Left colon (tissue), 2 donors: ENCODE measurements around the gene TLCD1. TPM values are rescaled to one million over a fixed set of nuclear protein-coding genes. Genes with fewer than 3 reads are reported as not detected.
A peak's percentile ranks its signal among the peaks of the same experiment; 100 is the strongest.
"Not testable (repeated sequence)": the region's sequence is repeated elsewhere in the genome, so short reads cannot be mapped to it uniquely, and the experiment has no call there.

Experiments used
- ATAC-seq: fragments of 200-7000 bp; cut with Tn5 transposase; one replicate; pipeline ENCODE4 v1.9.1; 2020; ENCODE audit warnings: mild to moderate bottlenecking, moderate library complexity
- DNase-seq, 2 donors: peaks; one replicate each; pipeline ENCODE4 v3.0.0-alpha.2; 2020
- intact Hi-C, 2 donors: fragments of 100-400 bp; cut with DNase I in 1 of 2; cut with micrococcal nuclease in 1 of 2; formaldehyde crosslinking; loops; one replicate each; pipeline versions ENCODE4 v1.11.2 to v1.14.0; 2022; cut with DNase I, micrococcal nuclease
- total RNA-seq, 2 donors: library from RNA; stranded (reverse); fragmentation: NEBNext Ultra II Directional; extraction: Animal tissue kit (Norgen Biotek cat#: 25700); gene quantifications; one replicate each; pipeline ENCODE4 v1.2.1, GENCODE V29; 2021
- donor health status: DM: no; HTN: no; CAD: no.
- donor health status: DM: yes; HTN: yes; CAD: no.

Gene TLCD1
- total RNA-seq, 2 donors from 2014 or later, result 7.1 to 12.8 TPM

GRCh38 chr17:28737316-28737715 lies 11.3 kb upstream of the TLCD1 start:
- DNase-seq (no peak), ATAC-seq (no peak)
- intact Hi-C loops, result no loop called here

- not testable (repeated sequence) for DNase-seq, ATAC-seq
Observed at GRCh38 chr17:28735913-28736769, 10.1 kb upstream of the TLCD1 start.

GRCh38 chr17:28735242-28735722 lies 9.2 kb upstream of the TLCD1 start:
- DNase-seq (no peak), ATAC-seq (no peak)
- intact Hi-C loops, result no loop called here

More at GRCh38 chr17:28735913-28736769, 10.1 kb upstream of the TLCD1 start:
- intact Hi-C loops, result not testable (repeated sequence)

DNA sequence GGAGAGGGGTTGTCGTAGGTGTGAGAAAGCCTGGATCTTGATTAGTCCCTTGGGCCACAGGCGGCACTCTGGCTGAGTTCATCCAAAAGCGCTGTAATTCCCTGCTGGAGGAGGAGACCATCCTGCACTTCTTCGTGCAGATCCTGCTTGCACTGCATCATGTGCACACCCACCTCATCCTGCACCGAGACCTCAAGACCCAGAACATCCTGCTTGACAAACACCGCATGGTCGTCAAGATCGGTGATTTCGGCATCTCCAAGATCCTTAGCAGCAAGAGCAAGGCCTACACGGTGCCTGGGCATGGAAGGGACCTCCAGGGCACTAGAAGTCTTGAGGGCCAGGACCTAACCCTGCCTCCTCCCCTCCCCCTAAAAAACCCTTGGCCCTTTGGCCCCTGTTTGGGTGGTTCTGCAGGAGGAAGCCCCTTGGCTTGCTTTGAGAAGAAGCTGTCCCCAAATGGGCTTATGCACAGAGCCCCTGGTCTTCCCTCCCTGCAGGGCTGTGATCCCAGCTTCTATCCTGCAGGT lies 8.7 kb upstream of the TLCD1 start:
- DNase-seq (no peak), ATAC-seq (no peak)
- intact Hi-C loops, result no loop called here

- DNase-seq (no peak), ATAC-seq (no peak)
- intact Hi-C loops, result no loop called here
Observed at GRCh38 chr17:28733346-28733745, 7.3 kb upstream of the TLCD1 start.

GRCh38 chr17:28729950-28730330 lies 3.9 kb upstream of the TLCD1 start:
- ATAC-seq (no peak), DNase-seq (no peak)
- intact Hi-C loops, result no loop called here

- intact Hi-C loops, result no loop called here
Observed at GRCh38 chr17:28728364-28729200, 2.5 kb upstream of the TLCD1 start, which contains the start of gene NEK8. TSS of gene NEK8 (plus strand) at chr17:28728788. CDS start at chr17:28728814, 26 bp downstream.

DNA sequence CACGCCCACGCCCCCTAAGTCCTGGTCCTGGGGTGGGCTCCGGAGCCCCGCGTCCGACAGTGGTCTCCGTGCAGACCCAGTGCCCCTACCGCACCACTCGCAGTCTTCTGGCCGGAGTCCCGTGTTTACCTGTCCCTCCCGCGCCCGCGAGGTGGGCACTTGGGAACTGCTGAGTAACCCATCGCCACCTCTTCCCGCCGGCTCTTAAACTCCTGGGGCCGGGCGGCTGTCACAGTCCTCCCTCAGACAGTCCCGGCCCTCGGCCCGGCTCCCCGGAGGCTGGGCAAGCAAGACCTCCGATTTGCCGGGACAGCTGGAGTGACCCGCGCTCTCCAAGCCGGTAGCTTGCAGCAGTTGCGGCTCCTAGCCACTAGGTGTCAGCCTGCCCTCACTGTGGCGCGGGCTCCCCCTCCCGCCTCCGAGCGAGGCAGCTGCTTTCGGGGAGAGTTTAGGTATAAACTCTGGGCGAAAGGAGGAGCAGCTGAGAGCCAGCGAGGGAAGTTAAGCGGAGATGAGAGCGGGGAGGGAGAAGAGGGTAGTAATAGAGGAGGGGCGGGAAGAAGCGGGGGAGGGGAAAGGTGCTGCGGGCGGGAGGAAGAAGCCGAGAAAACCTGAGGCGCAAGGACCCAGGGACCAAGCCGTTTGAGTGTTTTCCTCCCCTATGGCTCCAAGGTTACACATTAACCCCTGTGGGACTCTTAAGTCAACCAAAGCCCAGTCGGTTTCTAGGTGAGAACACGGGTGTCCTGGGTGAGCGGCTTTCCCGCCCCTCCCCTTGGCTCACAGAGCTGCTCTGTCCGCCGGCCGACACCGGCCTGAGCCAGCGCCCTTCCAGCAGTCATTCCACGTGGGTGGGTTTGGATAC lies 826 bp upstream of the TLCD1 start:
- DNase-seq (peak; percentile 92 to 95), ATAC-seq (peak; percentile 48)
- intact Hi-C loops, result no loop called here

More at GRCh38 chr17:28728364-28729200, 2.5 kb upstream of the TLCD1 start, which contains the start of gene NEK8:
- ATAC-seq (peak; percentile 63), DNase-seq (peak; percentile 96 to 99)

GRCh38 chr17:28725660-28726225 lies 290 bp downstream of the TLCD1 start:
- DNase-seq (peak; percentile 70 to 76), ATAC-seq (peak; percentile 28)
- intact Hi-C loops, result no loop called here

- intact Hi-C loops, result no loop called here
- DNase-seq (no peak), ATAC-seq (no peak)
Observed at GRCh38 chr17:28725166-28725659, 820 bp downstream of the TLCD1 start.

GRCh38 chr17:28724500-28725165 lies 1.4 kb downstream of the TLCD1 start:
- DNase-seq (no peak), ATAC-seq (no peak)
- intact Hi-C loops, result no loop called here

DNA sequence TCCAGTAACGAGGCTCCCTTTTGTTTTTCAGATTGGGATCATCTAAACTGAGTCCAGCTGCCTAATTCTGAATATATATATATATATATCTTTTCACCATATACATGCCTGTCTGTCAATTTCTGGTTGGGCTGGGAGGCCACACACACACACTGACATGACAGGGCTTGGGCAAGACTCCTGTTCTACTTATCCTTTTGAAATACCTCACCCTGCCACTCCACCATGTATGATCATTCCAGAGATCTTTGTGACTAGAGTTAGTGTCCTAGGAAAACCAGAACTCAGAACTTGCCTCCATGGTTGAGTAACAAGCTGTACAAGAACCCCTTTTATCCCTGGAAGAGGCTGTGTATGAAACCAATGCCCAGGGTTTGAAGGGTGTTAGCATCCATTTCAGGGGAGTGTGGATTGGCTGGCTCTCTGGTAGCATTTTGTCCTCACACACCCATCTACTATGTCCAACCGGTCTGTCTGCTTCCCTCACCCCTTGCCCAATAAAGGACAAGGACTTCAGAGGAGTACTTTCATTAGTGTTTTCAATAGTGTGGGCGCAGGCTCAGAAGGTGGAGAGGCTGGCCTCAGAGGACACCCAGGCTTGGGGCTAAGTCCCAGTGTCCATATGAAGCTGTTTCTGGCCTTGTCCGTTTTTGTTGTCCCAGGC lies 2.1 kb downstream of the TLCD1 start:
- ATAC-seq, DNase-seq, intact Hi-C loops: not testable (repeated sequence)

DNA sequence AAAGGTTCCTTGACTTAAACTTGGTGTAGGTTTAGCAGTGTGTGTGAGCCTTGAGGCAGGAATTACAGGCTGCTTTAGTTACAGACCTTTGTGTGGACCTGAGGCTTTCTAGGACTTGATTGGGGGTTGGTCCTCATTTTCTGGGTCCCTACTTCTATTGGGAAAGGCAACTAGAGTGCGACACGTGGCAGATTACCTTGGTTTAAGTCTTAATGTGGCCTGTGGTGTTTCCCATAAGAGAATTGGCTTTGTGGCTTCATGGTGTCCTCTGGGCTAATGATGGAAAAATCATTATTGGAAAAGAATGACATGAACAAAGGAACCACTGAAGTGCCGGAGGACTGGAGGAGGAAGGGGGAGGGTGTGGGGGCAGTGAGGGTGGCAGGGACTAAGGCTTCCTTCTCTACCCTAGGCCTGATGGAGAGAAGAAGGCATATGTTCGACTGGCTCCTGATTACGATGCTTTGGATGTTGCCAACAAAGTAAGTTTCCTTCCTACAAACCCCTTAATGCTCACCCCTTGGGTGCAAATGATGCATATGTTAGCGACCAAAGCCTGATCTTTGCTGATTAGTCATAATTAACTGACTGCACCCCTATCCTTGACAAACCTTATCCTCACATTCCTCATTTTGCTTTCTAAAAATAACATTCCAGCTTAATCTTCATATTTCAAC lies 2.7 kb downstream of the TLCD1 start:
- ATAC-seq (no peak), DNase-seq (no peak)
- intact Hi-C loops, result no loop called here

DNA sequence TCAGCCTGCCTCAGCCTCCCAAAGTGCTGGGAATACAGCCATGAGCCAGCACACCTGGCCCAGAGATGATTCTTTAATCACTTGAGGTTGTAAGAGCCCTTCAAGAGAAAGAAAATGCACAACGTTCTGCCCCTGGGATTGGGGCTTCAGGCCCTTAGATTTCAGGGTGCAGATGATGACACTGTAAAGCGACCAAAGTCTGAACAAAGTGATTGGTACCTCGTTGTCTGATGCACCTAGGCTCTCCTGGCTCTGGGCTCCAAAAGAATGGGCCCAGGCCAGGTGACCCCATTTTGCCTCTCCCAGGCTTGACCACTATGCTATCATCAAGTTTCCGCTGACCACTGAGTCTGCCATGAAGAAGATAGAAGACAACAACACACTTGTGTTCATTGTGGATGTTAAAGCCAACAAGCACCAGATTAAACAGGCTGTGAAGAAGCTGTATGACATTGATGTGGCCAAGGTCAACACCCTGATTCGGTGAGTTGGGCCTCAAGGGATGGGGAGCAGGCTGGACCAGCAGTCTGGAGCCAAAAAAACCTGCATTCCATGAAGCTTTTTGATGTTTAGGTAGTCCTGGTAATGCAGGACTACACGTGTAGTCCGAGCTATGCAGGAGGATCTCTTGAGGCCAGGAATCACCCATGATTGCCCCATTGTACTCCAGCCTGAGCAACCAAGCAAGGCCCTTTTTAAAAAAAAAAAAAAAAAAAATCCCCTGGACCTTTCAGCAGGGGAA lies 3.4 kb downstream of the TLCD1 start:
- intact Hi-C loops, result no loop called here
- no peak for ATAC-seq
- no peak for DNase-seq

DNA sequence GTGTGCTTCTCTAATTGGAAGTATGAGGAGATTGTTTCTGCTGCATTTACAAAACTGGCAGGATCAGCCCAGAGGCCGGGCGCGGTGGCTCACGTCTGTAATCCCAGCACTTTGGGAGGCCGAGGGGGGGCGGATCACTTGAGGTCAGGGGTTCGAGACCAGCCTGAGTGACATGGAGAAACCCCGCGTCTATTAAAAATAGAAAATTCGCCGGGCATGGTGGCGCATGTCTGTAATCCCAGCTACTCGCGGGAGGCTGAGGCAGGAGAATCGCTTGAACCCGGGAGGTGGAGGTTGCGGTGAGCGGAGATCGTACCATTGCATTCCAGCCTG lies 5.1 kb downstream of the TLCD1 start:
- ATAC-seq, intact Hi-C loops: not testable (repeated sequence)
- DNase-seq, result peak in 1 of 2 donors; percentile 38
